Thymus (tissue), 11 donors: ENCODE measurements around the gene CCDC57. TPM values are rescaled to one million over a fixed set of nuclear protein-coding genes. Genes with fewer than 3 reads are reported as not detected.
"Not testable (repeated sequence)": the region's sequence is repeated elsewhere in the genome, so short reads cannot be mapped to it uniquely, and the experiment has no call there.

Experiments used
- DNase-seq, 9 donors: peaks; one replicate each; pipeline ENCODE4 v3.0.0-alpha.2; 2013; ENCODE audit warnings: low spot score in 9 of 9, low read depth in 6 of 9, missing footprints in 1 of 9
- H3K27ac ChIP-seq, 2 donors: one replicate each; pipeline ENCODE4 v1.5.1; 2013; ENCODE audit warnings: control low read depth in 1 of 2, low read depth in 1 of 2, low read length in 1 of 2, mild to moderate bottlenecking in 1 of 2, moderate library complexity in 1 of 2
- H3K27me3 ChIP-seq, 2 donors: one replicate each; pipeline ENCODE4 v1.5.1; 2013; ENCODE audit warnings: low read length in 1 of 2; ENCODE audit not compliant: control insufficient read depth in 2 of 2, insufficient read depth in 1 of 2
- H3K36me3 ChIP-seq, 2 donors: one replicate each; pipeline ENCODE4 v1.5.1; 2013; ENCODE audit warnings: low read length in 1 of 2, mild to moderate bottlenecking in 1 of 2, moderate library complexity in 1 of 2; ENCODE audit not compliant: control insufficient read depth in 2 of 2, insufficient read depth in 2 of 2
- H3K4me1 ChIP-seq, 2 donors: one replicate each; pipeline ENCODE4 v1.5.1; 2013; ENCODE audit warnings: low read length in 2 of 2; ENCODE audit not compliant: control insufficient read depth in 2 of 2, insufficient read depth in 2 of 2
- H3K4me3 ChIP-seq, 2 donors: one replicate each; pipeline ENCODE4 v1.5.1; 2013; ENCODE audit warnings: low read length in 2 of 2, control low read depth in 1 of 2, mild to moderate bottlenecking in 1 of 2
- H3K9me3 ChIP-seq, 2 donors: one replicate each; pipeline ENCODE4 v1.5.1; 2013; ENCODE audit warnings: low read length in 1 of 2, mild to moderate bottlenecking in 1 of 2; ENCODE audit not compliant: control insufficient read depth in 2 of 2, insufficient read depth in 1 of 2
- WGBS: extraction: QIAGEN DNeasy Blood & Tissue Kit; methylation state at CpG from one replicate; pipeline ENCODE4 v1.1.7; 2013; 5-methylcytosine and 5-hydroxymethylcytosine counted together
- polyA plus RNA-seq: library from polyadenylated mRNA; stranded (reverse); fragments of 200-250 nt; gene quantifications from one replicate; pipeline ENCODE4 v1.2.3, GENCODE V29; 2013
- total RNA-seq: library from RNA; stranded (reverse); fragments of 120-200 nt; gene quantifications from one replicate; pipeline ENCODE4 v1.2.4, GENCODE V29; 2013
- donor health status: healthy.

The CCDC57 gene
- total and polyA plus RNA-seq, 2 donors: 39.3 to 122 TPM

- H3K27me3 ChIP-seq, H3K9me3 ChIP-seq, H3K27ac ChIP-seq, H3K4me3 ChIP-seq, DNase-seq, H3K4me1 ChIP-seq: not testable (repeated sequence)
- H3K36me3 ChIP-seq: peaks cover 84 to 90% of the 10 kb centered on the region in 2 donors
- 98% methylated on average over 33 of the region's 33 CpGs for WGBS
Measured at GRCh38 chr17:82254746-82255145, 42.1 kb upstream of the CCDC57 start.

GRCh38 chr17:82254096-82254495 lies 41.5 kb upstream of the CCDC57 start:
- not testable (repeated sequence) for H3K4me3 ChIP-seq, H3K27ac ChIP-seq, H3K4me1 ChIP-seq, H3K27me3 ChIP-seq, H3K9me3 ChIP-seq, DNase-seq
- H3K36me3 ChIP-seq: peaks cover 85 to 90% of the 10 kb centered on the region in 2 donors
- 97% methylated on average over 39 of the region's 39 CpGs for WGBS

DNA sequence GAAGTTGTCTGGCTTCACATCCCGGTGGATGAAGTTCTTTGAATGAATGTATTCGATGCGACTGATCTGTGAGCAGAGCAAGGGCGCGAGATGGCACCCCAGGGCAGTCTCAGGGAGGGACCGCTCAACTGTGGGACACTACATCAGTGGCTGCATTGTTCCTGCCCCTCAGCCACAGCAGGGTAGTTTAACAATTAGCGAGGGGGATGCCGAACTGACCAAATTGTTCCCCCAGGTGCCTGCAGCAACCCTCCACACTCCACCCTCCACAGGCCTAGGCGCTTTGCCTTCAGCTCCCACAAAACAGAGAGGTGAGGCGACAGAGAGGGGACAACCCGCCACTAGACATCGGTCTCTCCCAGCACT lies 40.5 kb upstream of the CCDC57 start:
- no peak overlapping the region for H3K27ac ChIP-seq
- H3K9me3 ChIP-seq: peaks cover 4 to 9% of the 10 kb centered on the region in 2 donors
- H3K4me3 ChIP-seq: no peak overlapping the region
- H3K27me3 ChIP-seq: no peaks in the 10 kb centered on the region
- DNase-seq: no peak
- 97% methylated on average over 12 of the region's 12 CpGs for WGBS
- no peaks in the 10 kb centered on the region for H3K4me1 ChIP-seq
- peaks cover 86 to 92% of the 10 kb centered on the region in 2 donors for H3K36me3 ChIP-seq

DNA sequence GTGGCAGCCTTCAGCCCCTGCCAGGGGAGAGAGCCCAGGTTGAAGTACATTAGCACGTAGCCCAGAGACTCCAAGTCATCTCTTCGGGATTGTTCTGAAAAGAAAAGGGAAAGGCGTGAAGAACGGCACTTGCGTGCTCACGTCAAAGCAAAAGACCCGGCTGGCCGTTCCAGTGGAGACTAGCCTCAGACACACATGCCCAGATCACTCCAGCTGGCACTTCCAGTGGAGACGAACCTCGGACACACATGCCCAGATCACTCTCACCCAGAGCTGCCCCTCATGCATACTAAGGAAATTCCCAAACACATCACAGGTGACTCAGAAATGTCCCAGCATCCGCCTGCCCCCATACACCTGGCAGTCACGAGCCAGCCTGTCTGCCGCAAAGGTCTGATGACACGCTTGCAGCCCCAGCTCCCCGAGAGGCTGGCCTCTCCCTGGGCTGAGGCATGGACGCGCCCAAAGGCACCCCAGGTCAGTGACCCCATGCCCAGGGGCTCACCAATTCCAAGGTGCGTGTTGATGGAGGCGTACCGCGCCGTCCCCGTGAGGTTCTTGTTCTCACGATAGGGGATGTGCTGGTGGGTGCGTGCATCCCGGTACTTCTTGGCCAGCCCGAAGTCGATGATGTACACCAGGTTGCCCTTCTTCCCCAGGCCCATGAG lies 40.0 kb upstream of the CCDC57 start:
- WGBS: 98% methylated on average over 28 of the region's 28 CpGs
- DNase-seq: no peak
- peaks cover 4 to 9% of the 10 kb centered on the region in 2 donors for H3K9me3 ChIP-seq
- peaks cover 87 to 93% of the 10 kb centered on the region in 2 donors for H3K36me3 ChIP-seq
- H3K27me3 ChIP-seq: no peaks in the 10 kb centered on the region
- no peaks in the 10 kb centered on the region for H3K4me1 ChIP-seq
- H3K4me3 ChIP-seq: no peak overlapping the region
- H3K27ac ChIP-seq: peak overlapping the region in 1 of 2 donors; percentile 2

GRCh38 chr17:82250868-82251500 lies 38.3 kb upstream of the CCDC57 start:
- peaks cover 4 to 9% of the 10 kb centered on the region in 2 donors for H3K9me3 ChIP-seq

DNA sequence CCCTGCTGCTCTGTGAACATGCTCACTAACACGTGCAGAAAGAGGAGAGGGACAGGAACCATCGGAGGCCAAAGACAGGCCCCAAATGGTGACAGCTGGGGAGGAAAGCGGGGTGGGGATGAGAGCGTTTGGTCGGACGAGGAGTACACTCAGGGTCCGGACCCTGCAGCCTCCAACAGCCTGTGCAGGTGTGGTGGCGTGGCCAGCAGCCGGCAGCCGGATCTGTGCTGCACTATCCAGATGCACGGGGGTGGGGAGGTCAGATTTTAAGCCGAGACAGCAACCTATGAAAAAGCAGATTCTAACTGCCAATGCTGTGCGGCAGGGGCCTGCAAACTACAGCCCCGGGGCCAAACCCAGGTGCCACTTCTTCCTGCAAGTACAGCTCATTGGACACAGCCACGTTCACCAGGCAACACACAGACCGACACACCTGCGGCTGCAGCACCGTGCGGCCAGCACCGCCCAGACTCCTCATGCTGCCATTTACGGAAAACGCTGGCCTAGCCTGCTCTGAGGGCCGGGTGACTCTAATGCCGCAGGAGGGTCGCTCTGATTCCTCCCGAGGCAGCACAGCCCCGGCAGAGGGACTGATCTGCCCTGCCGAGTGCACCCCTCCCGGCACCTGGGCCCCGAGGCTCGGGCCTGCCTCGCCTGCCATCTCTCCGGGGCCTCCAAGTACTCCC lies 37.4 kb upstream of the CCDC57 start:
- H3K36me3 ChIP-seq: peaks cover 90 to 96% of the 10 kb centered on the region in 2 donors
- WGBS: 97% methylated on average over 33 of the region's 33 CpGs
- H3K4me3 ChIP-seq: no peak overlapping the region
- H3K4me1 ChIP-seq: no peaks in the 10 kb centered on the region
- no peak for DNase-seq
- peaks cover 0 to 5% of the 10 kb centered on the region in 2 donors for H3K9me3 ChIP-seq
- H3K27ac ChIP-seq: no peak overlapping the region
- H3K27me3 ChIP-seq: no peaks in the 10 kb centered on the region

More at GRCh38 chr17:82250868-82251500, 38.3 kb upstream of the CCDC57 start:
- Histone ChIP-seq H3K27ac (no peak overlapping the region), H3K4me3 (no peak overlapping the region), H3K36me3 (peaks cover 90 to 96% of the 10 kb centered on the region in 2 donors), H3K4me1 (no peaks in the 10 kb centered on the region), H3K27me3 (no peaks in the 10 kb centered on the region)
- DNase-seq: no peak
- WGBS: 98% methylated on average over 25 of the region's 25 CpGs

DNA sequence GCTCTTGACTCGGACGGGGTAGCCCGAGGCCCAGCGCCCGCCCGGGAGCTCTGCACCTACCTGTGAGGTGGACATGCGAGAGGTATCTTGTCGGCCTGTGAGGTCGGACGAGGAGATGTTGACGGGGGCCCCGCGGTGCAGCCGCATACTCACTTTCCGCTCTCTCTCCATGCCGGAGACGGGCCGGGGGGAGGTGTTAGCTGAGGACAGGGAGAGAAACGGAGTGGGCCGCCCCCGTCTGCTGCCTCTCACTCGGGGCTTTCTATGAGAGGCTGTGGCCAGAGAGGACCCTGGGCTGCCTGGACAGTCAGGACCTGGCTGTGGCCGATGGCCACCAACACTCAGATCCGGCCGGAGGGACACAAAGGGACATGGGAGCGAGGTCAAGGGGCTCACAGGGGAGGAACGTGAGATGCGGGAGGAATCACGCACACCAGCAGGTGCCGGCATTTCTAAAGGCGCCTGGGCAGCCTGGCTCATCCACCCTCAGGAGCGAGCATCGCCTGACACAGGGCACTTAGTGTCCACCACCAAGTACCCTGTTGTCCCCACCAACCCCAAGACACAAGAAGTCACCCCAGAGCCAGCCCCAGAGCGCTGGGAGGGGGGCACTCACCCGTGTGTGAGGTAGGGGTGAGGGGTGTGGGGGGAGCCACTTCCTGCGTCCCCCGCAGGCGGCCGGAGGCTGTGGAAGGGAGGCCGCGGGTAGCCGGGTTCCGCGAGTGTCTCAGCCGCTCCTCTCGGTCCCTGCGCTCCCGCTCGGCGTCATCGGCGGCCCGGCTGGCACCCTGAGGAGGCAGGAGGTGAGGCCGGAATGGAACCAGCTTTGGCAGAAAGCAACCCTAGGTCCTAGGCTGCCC lies 36.4 kb upstream of the CCDC57 start:
- H3K36me3 ChIP-seq: peaks cover 96 to 100% of the 10 kb centered on the region in 2 donors

DNA sequence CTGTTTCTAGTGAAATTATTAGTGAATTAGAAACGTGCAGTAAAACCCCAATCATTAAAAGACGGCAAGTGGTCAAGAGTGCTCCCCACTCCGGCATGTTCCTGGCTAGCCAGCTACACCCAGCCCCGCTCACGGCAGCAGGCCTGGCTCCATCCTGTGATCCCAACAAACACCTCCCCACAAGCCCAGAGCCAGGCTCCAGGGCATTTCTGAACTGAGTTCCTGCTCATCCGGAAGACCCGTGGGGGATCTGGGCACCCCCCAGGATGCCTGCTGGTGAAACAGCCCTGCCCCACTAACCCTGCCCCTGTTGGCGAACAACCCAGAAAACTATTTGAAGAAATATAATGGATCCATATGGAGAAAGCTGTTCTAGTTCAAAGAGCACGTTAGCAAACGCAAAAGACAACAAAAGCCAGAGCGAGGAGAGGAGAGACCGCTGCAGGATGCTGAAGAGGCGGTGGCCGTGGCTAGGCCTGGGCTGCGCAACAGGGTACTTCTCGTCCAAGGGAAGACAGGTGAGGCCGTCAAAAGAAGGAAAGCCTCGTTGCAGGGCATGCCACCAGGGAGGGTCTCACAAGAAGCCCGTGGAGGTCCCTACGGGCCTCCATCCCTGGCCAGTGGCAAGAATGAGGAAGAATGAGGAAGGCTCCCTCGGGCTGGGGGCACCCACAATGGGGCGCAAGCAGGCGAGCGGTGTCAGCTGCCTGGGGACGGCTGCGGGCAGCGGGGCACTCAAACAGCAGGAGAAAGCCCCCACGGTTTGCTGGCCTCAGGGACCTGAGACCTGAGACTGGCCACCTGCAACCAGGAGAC lies 35.4 kb upstream of the CCDC57 start:
- no peak overlapping the region for H3K4me3 ChIP-seq
- no peaks in the 10 kb centered on the region for H3K27me3 ChIP-seq
- DNase-seq: no peak
- no peak overlapping the region for H3K27ac ChIP-seq
- peaks cover 100% of the 10 kb centered on the region in 2 donors for H3K36me3 ChIP-seq
- no peaks in the 10 kb centered on the region for H3K4me1 ChIP-seq
- 96% methylated on average over 28 of the region's 28 CpGs for WGBS
- H3K9me3 ChIP-seq: no peaks in the 10 kb centered on the region

More for the DNA sequence above, 36.4 kb upstream of the CCDC57 start:
- WGBS: 98% methylated on average over 54 of the region's 54 CpGs
- Histone ChIP-seq H3K27me3 (no peaks in the 10 kb centered on the region), H3K27ac (no peak overlapping the region), H3K4me3 (no peak overlapping the region), H3K9me3 (peaks cover 0 to 4% of the 10 kb centered on the region in 2 donors), H3K4me1 (no peaks in the 10 kb centered on the region)
- no peak for DNase-seq
